Stimulated activated CD4-positive, alpha-beta T cell treated with anti-CD3 and anti-CD28 coated beads, Interleukin-2, amount 100 ng/mL, for 24 hours (primary cell): ENCODE measurements around the gene SLFN12L.

Source experiments
- DNase-seq, 2 donors: peaks; one replicate each; pipeline ENCODE4 v3.0.0-alpha.2; 2020

The SLFN12L gene

GRCh38 chr17:35423761-35424160 is 113.7 kb downstream of the SLFN12L start:
- DNase-seq: no peak
